GM19239 (cell line): Measurements from ENCODE around the gene LMOD3.

Experiments used
- DNase-seq: peaks from one replicate; pipeline ENCODE4 v3.0.0; 2011; ENCODE audit warnings: low spot score; ENCODE audit not compliant: insufficient read length
- FAIRE-seq: peaks from 2 replicates; lab custom pipeline; 2011; peaks lifted over from hg19 to GRCh38; lab: Jason Lieb, UNC

The LMOD3 gene

DNA sequence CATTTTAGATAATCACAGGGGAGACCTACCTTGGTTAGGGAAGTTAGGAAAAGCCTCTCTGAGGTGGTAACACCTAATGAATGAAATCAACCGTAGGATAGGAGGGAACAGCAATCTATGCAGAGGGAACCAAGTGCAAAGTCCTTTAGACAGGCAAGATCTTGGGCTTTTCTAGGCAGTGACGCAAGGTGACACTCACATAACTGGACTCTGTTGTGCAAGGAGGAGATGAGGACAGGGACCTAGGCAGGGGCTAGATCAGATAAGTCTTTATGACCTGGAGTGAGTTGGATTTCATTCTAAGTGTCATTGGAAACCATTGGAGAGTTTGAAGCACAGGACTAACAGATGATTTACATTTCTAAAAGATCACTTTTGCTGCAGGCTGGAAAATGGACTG, 4.6 kb upstream of the LMOD3 start:
- DNase-seq = no peak
- no peak for FAIRE-seq

DNA sequence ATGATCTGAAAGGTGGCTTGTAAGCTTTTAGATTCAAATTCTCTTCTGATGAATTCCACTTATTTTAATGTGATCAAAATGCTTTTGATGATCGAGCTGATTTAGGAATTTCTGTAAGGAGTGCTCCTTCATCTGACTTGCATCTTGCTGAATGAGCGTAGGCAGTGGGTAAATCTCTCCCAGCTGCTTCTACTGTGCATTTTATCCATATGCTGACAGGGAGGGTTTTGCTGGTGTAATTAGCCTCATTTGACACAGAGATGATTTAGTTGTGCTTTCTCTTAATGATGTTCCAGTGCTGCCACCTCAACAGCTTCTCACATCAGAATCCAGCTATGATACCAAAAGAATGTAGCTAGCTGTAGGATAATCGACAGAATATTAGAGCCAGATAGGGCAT, 3.8 kb upstream of the LMOD3 start:
- DNase-seq = no peak
- no peak for FAIRE-seq

DNA sequence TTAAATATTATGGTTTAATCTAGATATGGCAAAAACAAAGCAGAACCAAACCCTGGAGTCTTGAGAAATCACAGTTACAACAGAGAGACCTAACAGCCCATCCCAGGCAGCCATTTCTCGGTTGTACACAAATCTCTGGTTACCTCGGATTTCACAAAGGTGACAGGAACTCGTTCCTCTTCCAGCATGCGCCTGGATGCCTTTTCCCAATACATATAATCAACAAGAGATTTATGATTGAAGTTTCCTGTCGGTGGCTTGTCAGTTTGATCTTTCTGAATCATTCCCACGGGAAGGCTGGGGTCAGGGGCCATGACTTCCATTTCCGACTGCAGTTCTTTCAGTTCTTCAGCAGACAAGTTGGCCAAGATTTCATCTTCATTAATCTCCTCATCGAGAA, 445 bp downstream of the LMOD3 start:
- DNase-seq = no peak
- FAIRE-seq = no peak

DNA sequence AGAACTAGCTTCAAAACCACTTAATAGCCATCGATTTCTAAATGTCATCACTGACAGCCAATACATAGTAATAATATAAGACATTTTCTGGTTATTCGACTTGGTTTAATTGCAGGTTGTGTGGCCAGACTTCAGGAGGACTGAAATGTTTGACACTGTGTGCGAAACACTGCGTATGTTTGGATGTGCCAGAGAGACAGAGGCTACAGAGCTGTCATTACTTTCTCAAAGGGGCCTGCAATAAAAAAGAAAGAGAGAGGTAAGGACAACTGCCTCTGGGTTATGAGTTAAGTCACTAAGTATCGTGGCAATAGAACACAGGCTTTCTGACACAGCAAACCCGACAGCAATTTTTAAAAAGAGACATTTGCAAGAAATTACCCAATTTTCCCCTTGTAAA, 882 bp downstream of the LMOD3 start:
- no peak for FAIRE-seq
- no peak for DNase-seq

DNA sequence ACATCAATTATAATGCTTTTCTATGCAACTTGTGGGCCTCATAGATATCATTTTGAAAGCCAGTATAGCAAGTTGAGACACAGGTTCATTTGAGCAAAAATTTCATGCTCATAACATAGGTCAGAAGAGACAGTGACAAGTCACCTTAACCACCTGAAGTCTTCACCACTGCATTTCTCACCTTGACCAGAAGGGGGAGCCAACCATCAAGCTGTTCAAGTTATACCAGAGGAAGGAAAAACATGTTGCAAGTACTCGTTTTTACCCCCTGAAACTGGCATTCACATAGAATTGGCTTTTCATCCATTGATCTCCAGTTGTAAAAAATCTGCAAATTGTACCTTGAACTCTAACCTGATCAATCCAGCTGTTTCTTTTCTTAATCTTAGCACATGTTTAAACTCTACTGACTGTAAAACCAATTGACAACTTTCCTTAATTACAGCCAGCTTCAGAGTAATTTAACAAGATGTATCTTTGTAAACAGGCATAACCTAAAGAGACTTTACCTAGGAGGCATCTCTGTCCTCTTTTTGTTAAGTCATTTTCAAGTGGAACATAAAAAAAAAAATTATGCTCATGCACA, 1.4 kb downstream of the LMOD3 start:
- DNase-seq (peak; percentile 32), FAIRE-seq (peak; percentile 95)

DNA sequence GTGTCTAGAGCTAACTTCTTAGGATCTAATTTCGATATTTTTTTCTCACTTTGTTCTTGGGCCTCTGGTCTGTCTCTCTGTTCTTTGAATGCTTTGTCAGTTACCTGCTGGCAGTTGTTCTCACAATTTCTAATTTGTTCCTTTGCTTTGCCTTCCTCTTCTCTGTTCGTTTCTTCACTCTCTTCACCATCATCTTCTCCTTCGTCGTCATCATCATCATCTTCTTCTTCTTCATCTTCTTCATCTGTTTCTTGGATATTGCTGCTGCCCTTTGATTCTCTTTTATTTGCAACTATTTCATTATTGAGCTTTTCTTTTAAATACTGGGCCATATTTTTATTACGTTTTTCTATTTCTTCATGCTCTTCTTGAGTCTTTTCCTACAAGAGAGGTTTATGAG, 2.7 kb downstream of the LMOD3 start:
- DNase-seq = no peak
- no peak for FAIRE-seq

DNA sequence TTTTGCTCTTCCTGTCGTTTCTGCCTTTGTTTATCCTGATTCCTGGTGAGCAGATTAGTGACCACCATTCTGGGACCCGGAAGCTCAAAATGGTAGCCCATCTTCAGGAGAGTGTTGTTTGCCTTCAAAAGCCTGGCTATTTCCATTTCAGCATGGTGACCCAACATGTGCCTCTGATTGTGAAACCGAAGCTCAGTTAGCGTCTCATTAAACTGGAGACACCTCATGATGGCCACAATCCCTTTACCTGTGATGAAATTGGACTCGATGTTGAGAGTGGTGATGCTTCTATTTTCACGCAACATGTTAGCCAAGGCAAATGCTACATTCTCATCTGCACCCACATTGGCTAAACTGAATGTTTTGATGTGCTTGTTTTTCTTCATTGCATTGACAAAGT, 3.3 kb downstream of the LMOD3 start:
- DNase-seq = no peak
- no peak for FAIRE-seq

DNA sequence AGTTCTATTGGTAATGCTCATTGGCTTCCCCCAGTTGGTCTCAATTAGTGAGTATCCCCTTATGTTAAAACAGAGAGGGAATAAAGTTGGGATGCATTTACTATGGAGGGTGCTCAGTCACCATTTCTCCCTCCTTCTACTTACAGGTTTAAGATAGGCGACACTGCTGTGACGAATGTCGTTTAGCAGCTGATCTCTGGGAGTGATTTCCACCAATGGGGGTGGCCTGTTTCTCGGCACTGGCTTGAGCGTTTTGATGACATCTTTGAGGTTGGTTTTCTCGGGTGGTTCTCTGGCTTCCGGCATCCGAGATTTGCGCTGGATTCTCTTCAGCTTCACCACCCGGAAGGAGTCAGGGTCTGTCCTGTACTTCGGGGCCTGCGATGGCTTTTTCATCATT, 3.8 kb downstream of the LMOD3 start:
- no peak for FAIRE-seq
- no peak for DNase-seq

- no peak for FAIRE-seq
- DNase-seq = no peak
Measured at GRCh38 chr3:69116897-69117296, 5.5 kb downstream of the LMOD3 start.

DNA sequence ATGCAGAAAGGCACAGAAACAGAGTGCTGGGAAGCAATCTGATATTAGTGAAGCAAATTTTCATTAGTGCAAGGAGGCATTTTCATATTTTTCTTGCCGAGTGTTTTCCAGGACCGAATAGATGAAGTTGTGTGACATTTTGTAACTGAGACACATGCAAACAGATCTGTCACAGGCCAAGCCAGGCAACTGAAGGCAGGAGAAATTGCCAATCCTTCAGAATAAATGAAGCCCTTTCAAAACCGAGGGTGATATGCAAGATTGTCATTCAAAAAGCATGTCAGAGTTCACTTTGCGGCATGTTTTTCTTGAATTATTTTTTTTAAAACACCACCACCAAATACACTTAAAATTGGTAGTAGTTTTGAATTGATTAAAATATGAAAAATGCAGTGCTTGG, 6.2 kb downstream of the LMOD3 start:
- FAIRE-seq = no peak
- no peak for DNase-seq

DNA sequence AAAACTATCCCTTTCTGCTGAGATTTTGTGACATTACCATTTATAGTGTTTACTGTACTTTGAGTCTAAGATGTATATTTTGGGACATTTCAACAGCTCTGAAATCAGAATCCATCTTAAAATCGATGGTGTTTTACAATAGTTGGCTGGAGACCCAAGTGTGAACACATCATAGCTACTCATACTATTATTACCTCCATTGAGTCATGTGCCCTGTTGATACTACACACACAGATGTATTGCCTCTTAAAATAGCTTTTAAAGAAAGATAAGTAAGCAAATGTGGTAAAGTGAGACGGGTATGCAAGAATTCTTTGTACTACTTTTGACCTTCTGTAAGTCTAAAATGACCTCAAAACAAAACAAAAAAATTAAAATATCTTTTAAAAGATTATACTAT, 6.7 kb downstream of the LMOD3 start:
- DNase-seq (no peak), FAIRE-seq (no peak)

- FAIRE-seq = no peak
- no peak for DNase-seq
Measured at GRCh38 chr3:69113536-69113935, 8.9 kb downstream of the LMOD3 start.

DNA sequence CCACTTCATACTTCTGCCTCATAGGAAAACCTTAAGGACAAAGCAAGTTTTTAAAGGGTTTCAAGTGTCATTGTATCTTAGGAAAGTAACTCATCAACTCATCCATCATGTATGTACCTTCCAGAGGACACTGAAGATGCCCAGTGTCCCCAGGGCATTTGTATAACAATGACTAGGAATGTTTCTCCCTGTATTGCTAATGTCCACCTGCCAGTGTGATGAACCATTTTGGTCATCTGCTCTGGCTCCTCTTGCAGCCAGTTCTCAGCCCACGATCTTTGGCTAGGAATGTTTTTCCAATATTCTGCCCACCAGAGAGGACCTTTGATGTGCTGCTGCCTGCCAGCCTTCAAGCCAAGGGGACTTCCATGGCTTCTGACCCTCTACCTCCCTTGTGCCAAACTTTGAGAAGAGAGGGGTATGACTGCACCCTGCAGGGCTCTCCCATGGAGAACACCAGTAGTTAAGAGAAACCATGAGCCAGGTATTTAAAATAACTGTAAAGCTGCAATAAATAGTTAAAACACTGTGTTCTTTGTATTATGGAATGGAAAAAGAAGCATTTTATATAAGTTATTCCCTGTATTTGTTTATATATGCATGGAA, 11.4 kb downstream of the LMOD3 start:
- DNase-seq = no peak
- FAIRE-seq = no peak

DNA sequence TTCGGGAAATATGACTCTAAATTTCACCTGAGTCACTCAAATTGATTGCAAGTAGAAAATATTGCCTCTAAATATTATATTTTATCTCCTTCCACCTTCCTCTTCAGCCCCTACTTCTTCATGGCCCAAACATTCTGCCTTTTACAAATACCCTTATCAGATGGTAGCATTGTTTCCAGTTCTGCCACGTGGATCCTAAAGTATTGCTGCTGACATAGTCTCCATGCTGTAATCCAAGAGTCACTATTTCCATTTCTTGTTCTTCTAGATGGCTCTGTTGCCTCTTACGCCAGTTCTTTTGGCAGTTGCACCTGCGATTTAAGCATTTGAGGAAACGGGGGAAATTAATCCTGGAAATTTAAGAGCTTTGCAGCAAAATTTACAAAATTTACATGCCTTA, 13.6 kb downstream of the LMOD3 start:
- FAIRE-seq (no peak), DNase-seq (no peak)

- no peak for FAIRE-seq
- no peak for DNase-seq
Measured at GRCh38 chr3:69107841-69108240, 14.6 kb downstream of the LMOD3 start.

- no peak for FAIRE-seq
- no peak for DNase-seq
Measured at GRCh38 chr3:69105320-69105719, 17.1 kb downstream of the LMOD3 start.

DNA sequence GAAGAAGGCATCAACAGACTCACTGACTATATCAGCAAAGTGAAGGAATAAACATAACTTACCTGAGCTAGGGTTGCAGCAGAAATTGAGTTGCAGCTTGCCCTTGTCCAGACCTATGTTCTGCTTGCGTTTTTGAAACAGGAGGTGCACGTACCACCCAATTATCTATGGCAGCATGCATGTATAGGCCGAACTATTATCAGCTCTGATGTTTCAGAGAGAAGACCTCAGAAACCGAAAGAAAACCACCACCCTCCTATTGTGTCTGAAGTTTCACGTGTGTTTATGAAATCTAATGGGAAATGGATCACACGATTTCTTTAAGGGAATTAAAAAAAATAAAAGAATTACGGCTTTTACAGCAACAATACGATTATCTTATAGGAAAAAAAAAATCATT, 17.8 kb downstream of the LMOD3 start:
- FAIRE-seq (no peak), DNase-seq (no peak)

GRCh38 chr3:69103123-69103522, 19.3 kb downstream of the LMOD3 start:
- no peak for FAIRE-seq
- DNase-seq = no peak

- DNase-seq (no peak), FAIRE-seq (no peak)
Measured at GRCh38 chr3:69102384-69102783, 20.0 kb downstream of the LMOD3 start.

DNA sequence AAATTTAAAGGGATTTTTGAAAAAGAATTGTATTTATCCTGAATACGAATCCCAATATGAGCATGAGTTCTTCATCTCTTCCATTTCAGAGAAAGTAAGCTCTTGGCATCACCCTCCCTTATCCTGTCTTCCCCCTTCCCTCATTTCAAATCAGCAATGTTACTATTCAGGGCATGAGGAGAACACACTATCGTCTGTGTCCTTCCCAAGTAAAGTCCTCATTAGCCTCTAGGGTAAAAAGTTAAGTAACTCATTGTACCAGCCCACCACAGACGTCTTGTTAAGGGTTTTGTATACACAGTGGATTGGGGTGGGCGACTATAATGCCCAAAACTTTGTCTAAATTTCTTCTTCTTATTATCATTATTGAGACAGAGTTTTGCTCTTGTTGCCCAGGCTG, 22.8 kb downstream of the LMOD3 start:
- DNase-seq (no peak), FAIRE-seq (no peak)

GRCh38 chr3:69097407-69098086, 24.8 kb downstream of the LMOD3 start:
- FAIRE-seq (no peak), DNase-seq (no peak)

- DNase-seq = no peak
- no peak for FAIRE-seq
Measured at GRCh38 chr3:69096299-69096698, 26.1 kb downstream of the LMOD3 start.
